Activated effector memory CD4-positive, alpha-beta T cell treated with Interleukin-2 at 50 U/mL for 16 hours (primary cell): ENCODE measurements around the gene CYFIP1.
"Not testable (repeated sequence)": the region's sequence is repeated elsewhere in the genome, so short reads cannot be mapped to it uniquely, and the experiment has no call there.

Source experiments
- DNase-seq: peaks from one replicate; pipeline ENCODE4 v3.0.0-alpha.2; 2020

The CYFIP1 gene

GRCh38 chr15:22980189-22981050, at the start of gene CYFIP1:
CYFIP1 (minus strand) TSS chr15:22980368; CDS start chr15:22947285, 33,083 bp downstream.
- no peak for DNase-seq

- DNase-seq: no peak
Observed at GRCh38 chr15:23026218-23026617, 46.0 kb upstream of the CYFIP1 start.

- no peak for DNase-seq
Observed at GRCh38 chr15:23022156-23022555, 42.0 kb upstream of the CYFIP1 start.

GRCh38 chr15:23014394-23015000, 34.3 kb upstream of the CYFIP1 start:
- no peak for DNase-seq

- no peak for DNase-seq
Observed at GRCh38 chr15:23013681-23014080, 33.5 kb upstream of the CYFIP1 start.

GRCh38 chr15:23012616-23013015, 32.4 kb upstream of the CYFIP1 start:
- not testable (repeated sequence) for DNase-seq

GRCh38 chr15:23003736-23004135, 23.6 kb upstream of the CYFIP1 start:
- DNase-seq: no peak

GRCh38 chr15:23002920-23003319, 22.8 kb upstream of the CYFIP1 start:
- DNase-seq: no peak

- no peak for DNase-seq
Observed at GRCh38 chr15:22995795-22996194, 15.6 kb upstream of the CYFIP1 start.

GRCh38 chr15:22992024-22992326, 11.8 kb upstream of the CYFIP1 start:
- no peak for DNase-seq

GRCh38 chr15:22989576-22990477, 9.7 kb upstream of the CYFIP1 start:
- DNase-seq: no peak

GRCh38 chr15:22988811-22989210, 8.6 kb upstream of the CYFIP1 start:
- no peak for DNase-seq

- not testable (repeated sequence) for DNase-seq
Observed at GRCh38 chr15:22981931-22982330, 1.8 kb upstream of the CYFIP1 start.

- no peak for DNase-seq
Observed at GRCh38 chr15:22981051-22981840, 1.1 kb upstream of the CYFIP1 start.

GRCh38 chr15:22979238-22980188, 655 bp downstream of the CYFIP1 start:
- peak; percentile 23 for DNase-seq

GRCh38 chr15:22978691-22979237, 1.4 kb downstream of the CYFIP1 start:
- DNase-seq: no peak

GRCh38 chr15:22974745-22975144, 5.4 kb downstream of the CYFIP1 start:
- DNase-seq: no peak

GRCh38 chr15:22973987-22974386, 6.2 kb downstream of the CYFIP1 start:
- no peak for DNase-seq

- DNase-seq: no peak
Observed at GRCh38 chr15:22973286-22973685, 6.9 kb downstream of the CYFIP1 start.

GRCh38 chr15:22969489-22969888, 10.7 kb downstream of the CYFIP1 start:
- DNase-seq: no peak

- DNase-seq: no peak
Observed at GRCh38 chr15:22968366-22968765, 11.8 kb downstream of the CYFIP1 start.
